HCT116 (cell line): ENCODE measurements around the gene RAD23A. TPM values are rescaled to one million over a fixed set of nuclear protein-coding genes. Genes with fewer than 3 reads are reported as not detected.

Experiments
- ATAC-seq: fragments of 200-7000 bp; cut with Tn5 transposase; 2 replicates; pipeline ENCODE4 v1.9.1; 2020; ENCODE audit warnings: mild to moderate bottlenecking, moderate library complexity
- BruUV-seq: library from RNA; stranded (reverse); fragments of 400-500 nt; replicated peaks from 2 replicates; lab custom pipeline; 2021; lab: Mats Ljungman, UMichigan
- CTCF ChIA-PET: fragments of 300-600 bp; sonication (Branson Sonifier 250); formaldehyde crosslinking; loops from one replicate; lab custom pipeline; 2021; ENCODE audit warnings: antibody characterized with exemption; lab: Charles Lee
- POLR2A ChIA-PET: fragments of 300-600, 350-600 bp; sonication (Branson Sonifier 250); formaldehyde crosslinking; loops from one replicate; lab custom pipeline; 2021; ENCODE audit warnings: antibody characterized with exemption; lab: Charles Lee
- RAD21 ChIA-PET, 2 experiments: fragments of 300-600 bp; sonication (Branson Sonifier 250); formaldehyde crosslinking; loops; one replicate each; lab custom pipeline; 2023; ENCODE audit warnings: low total read pairs in 2 of 2; ENCODE audit not compliant: uncharacterized antibody in 2 of 2, unreplicated experiment in 2 of 2, low non-redundant PET in 1 of 2; lab: Charles Lee
- DNase-seq: peaks from one replicate; pipeline ENCODE4 v3.0.0-alpha.2; 2010; ENCODE audit warnings: low read depth, low spot score
- H2AFZ ChIP-seq: fragments of 200-600 bp; shearing (Covaris generic), sonication (generic); 2 replicates; pipeline ENCODE4 v1.6.1; 2017; ENCODE audit warnings: low read depth, mixed run types, mixed read lengths, antibody characterized with exemption, low read length; ENCODE audit not compliant: poor library complexity, severe bottlenecking
- H3K27ac ChIP-seq: 2 replicates; pipeline ENCODE4 v1.5.1; 2012; ENCODE audit warnings: low read depth, low read length
- H3K27me3 ChIP-seq: fragments of 200-600 bp; sonication (generic); 2 replicates; pipeline ENCODE4 v1.6.1; 2016; ENCODE audit warnings: mixed run types, low read length, mixed read lengths; ENCODE audit not compliant: insufficient read depth
- H3K36me3 ChIP-seq, 2 experiments: fragments of 200-500 bp in 1 of 2; fragments of 200-600 bp in 1 of 2; sonication (Bioruptor generic) in 1 of 2; sonication (generic) in 1 of 2; 2 replicates each; pipeline versions ENCODE4 v1.5.1 to v1.6.1; 2014 to 2016; ENCODE audit warnings: low read length in 2 of 2, inconsistent platforms in 1 of 2, mixed read lengths in 1 of 2, mixed run types in 1 of 2; ENCODE audit not compliant: insufficient read depth in 2 of 2, control insufficient read depth in 1 of 2
- H3K4me1 ChIP-seq, 2 experiments: fragments of 200-600 bp in 1 of 2; sonication (generic) in 1 of 2; 2 replicates each; pipeline versions ENCODE4 v1.5.1 to v1.6.1; 2012 to 2017; ENCODE audit warnings: low read length in 2 of 2, inconsistent platforms in 1 of 2, mild to moderate bottlenecking in 1 of 2, mixed read lengths in 1 of 2, mixed run types in 1 of 2, moderate library complexity in 1 of 2; ENCODE audit not compliant: insufficient read depth in 2 of 2, control insufficient read depth in 1 of 2
- H3K4me2 ChIP-seq: fragments of 200-600 bp; sonication (generic); 2 replicates; pipeline ENCODE4 v1.6.1; 2017; ENCODE audit warnings: mixed run types, low read length, mixed read lengths
- H3K4me3 ChIP-seq, 2 experiments: fragments of 200-600 bp in 1 of 2; sonication (generic) in 1 of 2; replicated peaks in 1 of 2; 2 replicates each; pipeline ENCODE4 v1.5.1; 2011 to 2016; ENCODE audit warnings: low read length in 2 of 2, control low read depth in 1 of 2, low read depth in 1 of 2, mild to moderate bottlenecking in 1 of 2, mixed read lengths in 1 of 2, mixed run types in 1 of 2
- H3K79me2 ChIP-seq: fragments of 200-600 bp; sonication (generic); 2 replicates; pipeline ENCODE4 v1.6.1; 2017; ENCODE audit warnings: mild to moderate bottlenecking, mixed run types, low read length, moderate library complexity, mixed read lengths; ENCODE audit not compliant: insufficient read depth
- H3K9ac ChIP-seq: fragments of 200-600 bp; sonication (generic); 2 replicates; pipeline ENCODE4 v1.6.1; 2016; ENCODE audit warnings: low read length, mixed read lengths
- H3K9me2 ChIP-seq: fragments of 200-600 bp; sonication (generic), shearing (Covaris generic); 2 replicates; pipeline ENCODE4 v1.6.1; 2017; ENCODE audit warnings: mixed run types, mild to moderate bottlenecking, moderate library complexity; ENCODE audit not compliant: insufficient read depth
- H3K9me3 ChIP-seq, 2 experiments: fragments of 200-500 bp in 1 of 2; fragments of 200-600 bp in 1 of 2; sonication (Bioruptor generic) in 1 of 2; sonication (generic) in 1 of 2; 2 replicates each; pipeline ENCODE4 v1.6.1; 2014 to 2017; ENCODE audit warnings: low read length in 2 of 2, mixed read lengths in 2 of 2, inconsistent platforms in 1 of 2, low read depth in 1 of 2, mild to moderate bottlenecking in 1 of 2, mixed run types in 1 of 2, moderate library complexity in 1 of 2; ENCODE audit not compliant: control insufficient read depth in 1 of 2, insufficient read depth in 1 of 2
- H4K20me1 ChIP-seq: fragments of 200-600 bp; sonication (generic), shearing (Covaris generic); 2 replicates; pipeline ENCODE4 v1.6.1; 2017; ENCODE audit warnings: mixed run types, mild to moderate bottlenecking, moderate library complexity; ENCODE audit not compliant: insufficient read depth
- CBX3 ChIP-seq: IDR thresholded peaks from 2 replicates; pipeline ENCODE4 v1.6.1; 2012; ENCODE audit warnings: low read depth
- CEBPB ChIP-seq: IDR thresholded peaks from 2 replicates; pipeline ENCODE4 v1.6.1; 2012; ENCODE audit warnings: low read depth
- EZH2phosphoT487 ChIP-seq: fragments of 200-600 bp; IDR thresholded peaks from 2 replicates; pipeline ENCODE4 v1.6.1; 2018; ENCODE audit warnings: antibody characterized with exemption, borderline replicate concordance
- FOSL1 ChIP-seq: IDR thresholded peaks from 2 replicates; pipeline ENCODE4 v1.6.1; 2012; ENCODE audit warnings: low read depth
- JUND ChIP-seq: IDR thresholded peaks from 2 replicates; pipeline ENCODE4 v1.6.1; 2012
- POLR2A ChIP-seq: IDR thresholded peaks from 2 replicates; pipeline ENCODE4 v1.7.0; 2011; ENCODE audit warnings: borderline replicate concordance; ENCODE audit not compliant: insufficient read depth, insufficient read length; ENCODE audit errors: extremely low read depth
- RAD21 ChIP-seq: IDR thresholded peaks from 2 replicates; pipeline ENCODE4 v1.6.1; 2012; ENCODE audit warnings: low read depth, mild to moderate bottlenecking
- REST ChIP-seq: IDR thresholded peaks from 2 replicates; pipeline ENCODE4 v1.6.1; 2012; ENCODE audit warnings: low read depth
- SP1 ChIP-seq: IDR thresholded peaks from 2 replicates; pipeline ENCODE4 v1.6.1; 2012; ENCODE audit warnings: low read depth
- TCF7L2 ChIP-seq: IDR thresholded peaks from 2 replicates; pipeline ENCODE4 v1.7.0; 2011; ENCODE audit warnings: borderline replicate concordance, inconsistent platforms; ENCODE audit not compliant: insufficient read depth, insufficient read length; ENCODE audit errors: extremely low read depth
- intact Hi-C: fragments of 100-400 bp; cut with micrococcal nuclease; formaldehyde crosslinking; loops from 2 replicates; pipeline ENCODE4 v1.10.0; 2022
- total RNA-seq: library from RNA; stranded (reverse); gene quantifications from one replicate; pipeline ENCODE4 v1.2.1, GENCODE V29; 2021; ENCODE audit not compliant: unreplicated experiment
- TF ChIP-seq, protein P1 (sequence below), 3 experiments: fragments of 200-600 bp in 1 of 3; sonication (generic) in 1 of 3; IDR thresholded peaks in 2 of 3; conservative IDR thresholded peaks in 1 of 3; 2 replicates each; pipeline ENCODE4 v1.5.1; 2012 to 2017; ENCODE audit warnings: low read depth in 2 of 3, low read length in 2 of 3, antibody characterized with exemption in 1 of 3, borderline replicate concordance in 1 of 3, control low read depth in 1 of 3, mild to moderate bottlenecking in 1 of 3, mixed read lengths in 1 of 3, mixed run types in 1 of 3, moderate library complexity in 1 of 3; ENCODE audit not compliant: insufficient read depth in 1 of 3
- TF ChIP-seq, protein P2 (sequence below): IDR thresholded peaks from 2 replicates; pipeline ENCODE4 v1.6.1; 2012

The RAD23A gene
- total RNA-seq, 1 experiment from 2014 or later, result 163 TPM

- H3K4me1 ChIP-seq, result peaks cover 21 to 28% of the 10 kb centered on the region in 2 experiments; a peak in 3 of 4 replicates
- no peaks in the 10 kb centered on the region for H3K9me3 ChIP-seq
- TF ChIP-seq, protein P1, sequence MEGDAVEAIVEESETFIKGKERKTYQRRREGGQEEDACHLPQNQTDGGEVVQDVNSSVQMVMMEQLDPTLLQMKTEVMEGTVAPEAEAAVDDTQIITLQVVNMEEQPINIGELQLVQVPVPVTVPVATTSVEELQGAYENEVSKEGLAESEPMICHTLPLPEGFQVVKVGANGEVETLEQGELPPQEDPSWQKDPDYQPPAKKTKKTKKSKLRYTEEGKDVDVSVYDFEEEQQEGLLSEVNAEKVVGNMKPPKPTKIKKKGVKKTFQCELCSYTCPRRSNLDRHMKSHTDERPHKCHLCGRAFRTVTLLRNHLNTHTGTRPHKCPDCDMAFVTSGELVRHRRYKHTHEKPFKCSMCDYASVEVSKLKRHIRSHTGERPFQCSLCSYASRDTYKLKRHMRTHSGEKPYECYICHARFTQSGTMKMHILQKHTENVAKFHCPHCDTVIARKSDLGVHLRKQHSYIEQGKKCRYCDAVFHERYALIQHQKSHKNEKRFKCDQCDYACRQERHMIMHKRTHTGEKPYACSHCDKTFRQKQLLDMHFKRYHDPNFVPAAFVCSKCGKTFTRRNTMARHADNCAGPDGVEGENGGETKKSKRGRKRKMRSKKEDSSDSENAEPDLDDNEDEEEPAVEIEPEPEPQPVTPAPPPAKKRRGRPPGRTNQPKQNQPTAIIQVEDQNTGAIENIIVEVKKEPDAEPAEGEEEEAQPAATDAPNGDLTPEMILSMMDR (IDR thresholded peaks at IDR 0.05 in 2 of 3, conservative IDR thresholded peaks at IDR 0.05 in 1 of 3; ENCODE audit: borderline replicate concordance in 1 of 3, insufficient read depth in 1 of 3, low read depth in 2 of 3, low read length in 2 of 3), result no peak
- DNase-seq (no peak), ATAC-seq (no peak)
- ChIA-PET CTCF (interaction anchor here (2.3 kb wide), 1 partner anchor 46 kb away, joined by 16 read pairs; no protein-coding TSS in a partner anchor), POLR2A (no interaction called here), RAD21 (no interaction called here)
- BruUV-seq, result no TSS peak
- H3K4me3 ChIP-seq, result no peak overlapping the region
- H3K79me2 ChIP-seq, result no peaks in the 10 kb centered on the region
- no peak overlapping the region for H3K4me2 ChIP-seq
- H3K9ac ChIP-seq, result no peak overlapping the region
- H3K9me2 ChIP-seq, result no peaks in the 10 kb centered on the region
- no peaks in the 10 kb centered on the region for H4K20me1 ChIP-seq
- H3K27me3 ChIP-seq, result no peaks in the 10 kb centered on the region
- no peak overlapping the region for H3K27ac ChIP-seq
- intact Hi-C loops, result no loop called here
- H2AFZ ChIP-seq, result no peak overlapping the region
- no peaks in the 10 kb centered on the region for H3K36me3 ChIP-seq
Observed at GRCh38 chr19:12986726-12987125, 41.1 kb downstream of the RAD23A start.

DNA sequence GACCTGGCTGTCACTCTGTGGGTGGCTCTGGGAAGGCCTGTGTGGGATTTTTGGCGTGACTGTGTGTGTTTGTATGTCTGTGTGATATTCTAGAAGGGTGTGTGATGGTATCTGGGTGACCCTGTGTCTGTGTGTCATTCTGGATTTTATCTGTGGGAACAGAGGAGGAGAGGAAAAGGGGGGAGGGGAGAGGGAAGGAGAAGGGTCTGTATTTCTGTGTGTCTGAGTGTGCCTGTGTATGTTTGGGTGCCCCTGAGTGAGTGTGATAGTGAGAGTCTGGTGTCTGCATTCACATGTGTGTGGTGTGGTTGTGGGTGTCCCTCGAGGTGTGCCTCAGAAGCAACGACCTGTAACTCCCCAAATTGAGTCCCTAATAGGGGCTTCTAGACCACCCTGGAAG, 41.5 kb downstream of the RAD23A start:
- intact Hi-C loops, result no loop called here
- peaks cover 21 to 28% of the 10 kb centered on the region in 2 experiments; a peak in 3 of 4 replicates for H3K4me1 ChIP-seq
- CTCF ChIA-PET, result no interaction called here
- RAD21 ChIA-PET, result no interaction called here
- H3K9ac ChIP-seq, result no peak overlapping the region
- no peaks in the 10 kb centered on the region for H3K9me3 ChIP-seq
- no peaks in the 10 kb centered on the region for H3K36me3 ChIP-seq
- no peak for ATAC-seq
- no peaks in the 10 kb centered on the region for H3K9me2 ChIP-seq
- no peaks in the 10 kb centered on the region for H4K20me1 ChIP-seq
- H3K27ac ChIP-seq, result no peak overlapping the region
- H3K4me2 ChIP-seq, result no peak overlapping the region
- H3K4me3 ChIP-seq, result no peak overlapping the region
- POLR2A ChIA-PET, result no interaction called here
- BruUV-seq, result no TSS peak
- no peaks in the 10 kb centered on the region for H3K27me3 ChIP-seq
- no peak for DNase-seq
- no peaks in the 10 kb centered on the region for H3K79me2 ChIP-seq
- H2AFZ ChIP-seq, result no peak overlapping the region
- TF ChIP-seq CEBPB (no peak), RAD21 (no peak), SP1 (no peak), CBX3 (no peak), JUND (no peak), TCF7L2 (no peak), EZH2phosphoT487 (no peak), POLR2A (no peak), REST (no peak), FOSL1 (no peak)
- TF ChIP-seq, protein P2, sequence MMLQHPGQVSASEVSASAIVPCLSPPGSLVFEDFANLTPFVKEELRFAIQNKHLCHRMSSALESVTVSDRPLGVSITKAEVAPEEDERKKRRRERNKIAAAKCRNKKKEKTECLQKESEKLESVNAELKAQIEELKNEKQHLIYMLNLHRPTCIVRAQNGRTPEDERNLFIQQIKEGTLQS, result no peak
- TF ChIP-seq, protein P1 (IDR thresholded peaks at IDR 0.05 in 2 of 3, conservative IDR thresholded peaks at IDR 0.05 in 1 of 3; ENCODE audit: borderline replicate concordance in 1 of 3, insufficient read depth in 1 of 3, low read depth in 2 of 3, low read length in 2 of 3), result no peak
